ENCODE results near the gene RAB35.

RAB35 gene

GRCh38 chr12:120086801-120087621 lies 29.5 kb downstream of the RAB35 start (continued):
- no peak for TF ChIP-seq ZSCAN5A (tag by site-specific recombination; IDR thresholded peaks at IDR 0.05)
- TF ChIP-seq ZXDB (tag by site-specific recombination; IDR thresholded peaks at IDR 0.05) = peak; percentile 94
- no peak for TF ChIP-seq ZNF704 (tag by site-specific recombination; IDR thresholded peaks at IDR 0.05)
- TF ChIP-seq ZBTB44 (tag by site-specific recombination; IDR thresholded peaks at IDR 0.05) = peak; percentile 67
- TF ChIP-seq MYNN (tag by site-specific recombination; IDR thresholded peaks at IDR 0.05; ENCODE audit: borderline replicate concordance) = no peak
- 0 out of 2 replicates have a peak, but pooled peaks have one; percentile 37 for TF ChIP-seq ZNF10 (tag by site-specific recombination; IDR thresholded peaks at IDR 0.05)
- TF ChIP-seq ZNF292 (tag by site-specific recombination; IDR thresholded peaks at IDR 0.05; ENCODE audit: borderline replicate concordance, low read depth) = no peak
- no peak for TF ChIP-seq ZNF214 (tag by site-specific recombination; IDR thresholded peaks at IDR 0.05; ENCODE audit: borderline replicate concordance)
- TF ChIP-seq GLI2 (tag by site-specific recombination; IDR thresholded peaks at IDR 0.05; ENCODE audit: borderline replicate concordance, low read depth) = no peak
- TF ChIP-seq ZNF324 (tag by site-specific recombination; IDR thresholded peaks at IDR 0.05) = peak; percentile 95
- TF ChIP-seq ZNF112 (tag by site-specific recombination; IDR thresholded peaks at IDR 0.05) = no peak
- TF ChIP-seq ZNF626 (tag by site-specific recombination; IDR thresholded peaks at IDR 0.05) = no peak
- no peak for TF ChIP-seq ZNF121 (tag by site-specific recombination; IDR thresholded peaks at IDR 0.05)
- TF ChIP-seq ZNF175 (tag by site-specific recombination; IDR thresholded peaks at IDR 0.05) = no peak
- peak; percentile 82 for TF ChIP-seq SP3 (tag by site-specific recombination; IDR thresholded peaks at IDR 0.05)
- peak; percentile 99 for TF ChIP-seq ZNF692 (tag by site-specific recombination; IDR thresholded peaks at IDR 0.05)
- TF ChIP-seq ZNF239 (tag by site-specific recombination; IDR thresholded peaks at IDR 0.05) = no peak
- no peak for TF ChIP-seq MZF1 (tag by site-specific recombination; IDR thresholded peaks at IDR 0.05; ENCODE audit: borderline replicate concordance)
- no peak for TF ChIP-seq ZNF16 (tag by site-specific recombination; IDR thresholded peaks at IDR 0.05; ENCODE audit: low read depth)
- no peak for TF ChIP-seq ZNF624 (tag by site-specific recombination; IDR thresholded peaks at IDR 0.05)
- TF ChIP-seq AEBP2 (tag by site-specific recombination; IDR thresholded peaks at IDR 0.05; ENCODE audit: borderline replicate concordance) = no peak
- TF ChIP-seq TSHZ1 (tag by site-specific recombination; IDR thresholded peaks at IDR 0.05; ENCODE audit: borderline replicate concordance) = no peak
- TF ChIP-seq ZBTB1 (tag by site-specific recombination; IDR thresholded peaks at IDR 0.05) = no peak
- TF ChIP-seq SCRT2 (tag by site-specific recombination; IDR thresholded peaks at IDR 0.05) = peak; percentile 92
- TF ChIP-seq ZNF19 (tag by site-specific recombination; IDR thresholded peaks at IDR 0.05; ENCODE audit: low read depth) = no peak
- no peak for TF ChIP-seq PRDM6 (tag by site-specific recombination; IDR thresholded peaks at IDR 0.05)
- peak; percentile 52 for TF ChIP-seq ZNF654 (tag by site-specific recombination; IDR thresholded peaks at IDR 0.05; ENCODE audit: low read depth)

Data from HEK293 (cell line).